Stimulated activated CD4-positive, alpha-beta T cell treated with anti-CD3 and anti-CD28 coated beads, Interleukin-2, amount 100 ng/mL, for 4 hours (primary cell): Measurements from ENCODE around the gene F2R.
"Not testable (repeated sequence)": the region's sequence is repeated elsewhere in the genome, so short reads cannot be mapped to it uniquely, and the experiment has no call there.

Experiments
- DNase-seq: peaks from one replicate; pipeline ENCODE4 v3.0.0-alpha.2; 2020; ENCODE audit warnings: low read depth

Gene F2R

GRCh38 chr5:76715736-76716455, at the start of gene F2R:
F2R (plus strand) TSS chr5:76716126; CDS start chr5:76716308, 182 bp downstream.
- peak; percentile 21 for DNase-seq

- no peak for DNase-seq
Observed at GRCh38 chr5:76667495-76667894, 48.4 kb upstream of the F2R start.

GRCh38 chr5:76669245-76669644, 46.7 kb upstream of the F2R start:
- DNase-seq: no peak

GRCh38 chr5:76670508-76670907, 45.4 kb upstream of the F2R start:
- no peak for DNase-seq

GRCh38 chr5:76672242-76672641, 43.7 kb upstream of the F2R start:
- no peak for DNase-seq

GRCh38 chr5:76673125-76673524, 42.8 kb upstream of the F2R start:
- DNase-seq: no peak

GRCh38 chr5:76674330-76675066, 41.4 kb upstream of the F2R start:
- DNase-seq: no peak

- DNase-seq: no peak
Observed at GRCh38 chr5:76675364-76675763, 40.6 kb upstream of the F2R start.

GRCh38 chr5:76677849-76678472, 38.0 kb upstream of the F2R start:
- DNase-seq: no peak

- no peak for DNase-seq
Observed at GRCh38 chr5:76679231-76679630, 36.7 kb upstream of the F2R start.

- DNase-seq: not testable (repeated sequence)
Observed at GRCh38 chr5:76680826-76681225, 35.1 kb upstream of the F2R start.

- no peak for DNase-seq
Observed at GRCh38 chr5:76681287-76681686, 34.6 kb upstream of the F2R start.

- no peak for DNase-seq
Observed at GRCh38 chr5:76682387-76682786, 33.5 kb upstream of the F2R start.

- DNase-seq: no peak
Observed at GRCh38 chr5:76683816-76684731, 31.9 kb upstream of the F2R start.

GRCh38 chr5:76684756-76685519, 31.0 kb upstream of the F2R start:
- no peak for DNase-seq

GRCh38 chr5:76685704-76686103, 30.2 kb upstream of the F2R start:
- no peak for DNase-seq

GRCh38 chr5:76688212-76688611, 27.7 kb upstream of the F2R start:
- DNase-seq: no peak

GRCh38 chr5:76688836-76689235, 27.1 kb upstream of the F2R start:
- no peak for DNase-seq

GRCh38 chr5:76689321-76690036, 26.4 kb upstream of the F2R start:
- no peak for DNase-seq

- DNase-seq: no peak
Observed at GRCh38 chr5:76690037-76690679, 25.8 kb upstream of the F2R start.
